ENCODE measurements around the gene SPATS1.

SPATS1 gene

GRCh38 chr6:44303842-44304241 is 38.6 kb upstream of the SPATS1 start:
- over 99% methylated on average over 6 of the region's 6 CpGs for WGBS
- H2BK5ac ChIP-seq (ENCODE audit: low read depth, low read length, poor library complexity, severe bottlenecking): no peak overlapping the region

GRCh38 chr6:44304282-44305199 is 37.9 kb upstream of the SPATS1 start:
- Histone ChIP-seq H3K18ac (ENCODE audit: low read depth in 1 of 2, low read length in 2 of 2) (no peak overlapping the region), H2BK15ac (ENCODE audit: low read depth, poor library complexity, severe bottlenecking) (no peak overlapping the region), H2BK12ac (ENCODE audit: low read length in 2 of 2) (no peak overlapping the region), H3K27ac (ENCODE audit: low read length, poor library complexity, severe bottlenecking) (no peak overlapping the region), H3K14ac (ENCODE audit: low read length in 2 of 2) (no peak overlapping the region), H3K9ac (ENCODE audit: low read length) (no peak overlapping the region), H3K79me1 (replicated peaks; ENCODE audit: low read length, poor library complexity, severe bottlenecking) (peaks cover 2% of the 10 kb centered on the region), H3K4me1 (ENCODE audit: control insufficient read depth, insufficient read depth, low read depth, low read length) (peaks cover 3% of the 10 kb centered on the region), H3K4me2 (ENCODE audit: low read length, poor library complexity, severe bottlenecking) (no peak overlapping the region), H3K4me3 (ENCODE audit: insufficient read depth in 1 of 2, low read depth in 1 of 2, low read length in 2 of 2) (no peak overlapping the region), H3K27me3 (ENCODE audit: control insufficient read depth in 1 of 2, insufficient read depth in 1 of 2, low read length in 2 of 2) (no peaks in the 10 kb centered on the region), H2BK120ac (ENCODE audit: low read depth, low read length) (no peak overlapping the region), H2AK5ac (ENCODE audit: low read length, severe bottlenecking) (no peak overlapping the region), H4K91ac (ENCODE audit: low read length) (no peak overlapping the region), H2BK5ac (ENCODE audit: low read depth, low read length, poor library complexity, severe bottlenecking) (no peak overlapping the region), H3K9me3 (ENCODE audit: control insufficient read depth, low read length) (no peaks in the 10 kb centered on the region), H3K36me3 (ENCODE audit: control insufficient read depth in 1 of 2, insufficient read depth in 2 of 2, low read depth in 1 of 2, low read length in 2 of 2) (peaks cover 85 to 86% of the 10 kb centered on the region in 2 experiments), H3K4ac (ENCODE audit: low read depth in 1 of 2, low read length in 2 of 2) (no peak overlapping the region), H2AFZ (ENCODE audit: low read depth, low read length) (no peak overlapping the region), H3K23ac (ENCODE audit: low read length in 2 of 2) (no peak overlapping the region), H4K8ac (ENCODE audit: low read length) (peak overlapping the region; percentile 20)
- DNase-seq: peak; percentile 51
- 87% methylated on average over 21 of the region's 25 CpGs for WGBS

More at GRCh38 chr6:44303842-44304241, 38.6 kb upstream of the SPATS1 start:
- Histone ChIP-seq H3K27ac (ENCODE audit: low read length, poor library complexity, severe bottlenecking) (no peak overlapping the region), H2AFZ (ENCODE audit: low read depth, low read length) (no peak overlapping the region), H3K79me1 (replicated peaks; ENCODE audit: low read length, poor library complexity, severe bottlenecking) (no peaks in the 10 kb centered on the region), H3K18ac (ENCODE audit: low read depth in 1 of 2, low read length in 2 of 2) (no peak overlapping the region), H2BK12ac (ENCODE audit: low read length in 2 of 2) (no peak overlapping the region), H4K91ac (ENCODE audit: low read length) (no peak overlapping the region), H2BK15ac (ENCODE audit: low read depth, poor library complexity, severe bottlenecking) (no peak overlapping the region), H3K9ac (ENCODE audit: low read length) (no peak overlapping the region), H3K36me3 (ENCODE audit: control insufficient read depth in 1 of 2, insufficient read depth in 2 of 2, low read depth in 1 of 2, low read length in 2 of 2) (peaks cover 79 to 80% of the 10 kb centered on the region in 2 experiments), H2BK120ac (ENCODE audit: low read depth, low read length) (no peak overlapping the region), H3K14ac (ENCODE audit: low read length in 2 of 2) (no peak overlapping the region), H2AK5ac (ENCODE audit: low read length, severe bottlenecking) (no peak overlapping the region), H3K23ac (ENCODE audit: low read length in 2 of 2) (no peak overlapping the region), H3K4ac (ENCODE audit: low read depth in 1 of 2, low read length in 2 of 2) (no peak overlapping the region), H3K27me3 (ENCODE audit: control insufficient read depth in 1 of 2, insufficient read depth in 1 of 2, low read length in 2 of 2) (peaks cover 3 to 6% of the 10 kb centered on the region in 2 experiments), H4K8ac (ENCODE audit: low read length) (no peak overlapping the region), H3K4me3 (ENCODE audit: insufficient read depth in 1 of 2, low read depth in 1 of 2, low read length in 2 of 2) (no peak overlapping the region), H3K9me3 (ENCODE audit: control insufficient read depth, low read length) (no peaks in the 10 kb centered on the region), H3K4me2 (ENCODE audit: low read length, poor library complexity, severe bottlenecking) (no peak overlapping the region), H3K4me1 (ENCODE audit: control insufficient read depth, insufficient read depth, low read depth, low read length) (no peaks in the 10 kb centered on the region)
- no peak for DNase-seq

GRCh38 chr6:44305200-44305725 is 37.2 kb upstream of the SPATS1 start:
- no peak overlapping the region for H3K9ac ChIP-seq (ENCODE audit: low read length)
- H2AFZ ChIP-seq (ENCODE audit: low read depth, low read length): no peak overlapping the region
- H2AK5ac ChIP-seq (ENCODE audit: low read length, severe bottlenecking): no peak overlapping the region
- 74% methylated on average over 3 of the region's 5 CpGs for WGBS
- no peaks in the 10 kb centered on the region for H3K9me3 ChIP-seq (ENCODE audit: control insufficient read depth, low read length)
- peaks cover 3% of the 10 kb centered on the region for H3K4me1 ChIP-seq (ENCODE audit: control insufficient read depth, insufficient read depth, low read depth, low read length)
- no peak overlapping the region for H3K14ac ChIP-seq (ENCODE audit: low read length in 2 of 2)
- H3K79me1 ChIP-seq (replicated peaks; ENCODE audit: low read length, poor library complexity, severe bottlenecking): peaks cover 4% of the 10 kb centered on the region
- H4K91ac ChIP-seq (ENCODE audit: low read length): no peak overlapping the region
- no peaks in the 10 kb centered on the region for H3K27me3 ChIP-seq (ENCODE audit: control insufficient read depth in 1 of 2, insufficient read depth in 1 of 2, low read length in 2 of 2)
- no peak overlapping the region for H2BK15ac ChIP-seq (ENCODE audit: low read depth, poor library complexity, severe bottlenecking)
- H2BK12ac ChIP-seq (ENCODE audit: low read length in 2 of 2): no peak overlapping the region
- peak overlapping the region; percentile 20 for H4K8ac ChIP-seq (ENCODE audit: low read length)
- no peak overlapping the region for H3K4me3 ChIP-seq (ENCODE audit: insufficient read depth in 1 of 2, low read depth in 1 of 2, low read length in 2 of 2)
- H3K18ac ChIP-seq (ENCODE audit: low read depth in 1 of 2, low read length in 2 of 2): no peak overlapping the region
- H3K23ac ChIP-seq (ENCODE audit: low read length in 2 of 2): no peak overlapping the region
- H3K4me2 ChIP-seq (ENCODE audit: low read length, poor library complexity, severe bottlenecking): no peak overlapping the region
- DNase-seq: no peak
- no peak overlapping the region for H3K27ac ChIP-seq (ENCODE audit: low read length, poor library complexity, severe bottlenecking)
- H3K4ac ChIP-seq (ENCODE audit: low read depth in 1 of 2, low read length in 2 of 2): no peak overlapping the region
- peaks cover 89 to 90% of the 10 kb centered on the region in 2 experiments for H3K36me3 ChIP-seq (ENCODE audit: control insufficient read depth in 1 of 2, insufficient read depth in 2 of 2, low read depth in 1 of 2, low read length in 2 of 2)
- H2BK120ac ChIP-seq (ENCODE audit: low read depth, low read length): no peak overlapping the region
- no peak overlapping the region for H2BK5ac ChIP-seq (ENCODE audit: low read depth, low read length, poor library complexity, severe bottlenecking)

- H4K8ac ChIP-seq (ENCODE audit: low read length): no peak overlapping the region
- no peak overlapping the region for H3K4ac ChIP-seq (ENCODE audit: low read depth in 1 of 2, low read length in 2 of 2)
- no peak overlapping the region for H3K4me2 ChIP-seq (ENCODE audit: low read length, poor library complexity, severe bottlenecking)
- no peak overlapping the region for H2BK5ac ChIP-seq (ENCODE audit: low read depth, low read length, poor library complexity, severe bottlenecking)
- DNase-seq: no peak
- H3K18ac ChIP-seq (ENCODE audit: low read depth in 1 of 2, low read length in 2 of 2): no peak overlapping the region
- no peaks in the 10 kb centered on the region for H3K9me3 ChIP-seq (ENCODE audit: control insufficient read depth, low read length)
- 97% methylated on average over 8 of the region's 8 CpGs for WGBS
- no peak overlapping the region for H3K9ac ChIP-seq (ENCODE audit: low read length)
- H3K79me1 ChIP-seq (replicated peaks; ENCODE audit: low read length, poor library complexity, severe bottlenecking): peaks cover 12% of the 10 kb centered on the region
- H4K91ac ChIP-seq (ENCODE audit: low read length): no peak overlapping the region
- H3K36me3 ChIP-seq (ENCODE audit: control insufficient read depth in 1 of 2, insufficient read depth in 2 of 2, low read depth in 1 of 2, low read length in 2 of 2): peaks cover 85 to 91% of the 10 kb centered on the region in 2 experiments
- no peak overlapping the region for H2BK120ac ChIP-seq (ENCODE audit: low read depth, low read length)
- no peak overlapping the region for H2AK5ac ChIP-seq (ENCODE audit: low read length, severe bottlenecking)
- H2AFZ ChIP-seq (ENCODE audit: low read depth, low read length): no peak overlapping the region
- H3K27ac ChIP-seq (ENCODE audit: low read length, poor library complexity, severe bottlenecking): no peak overlapping the region
- no peak overlapping the region for H3K23ac ChIP-seq (ENCODE audit: low read length in 2 of 2)
- no peak overlapping the region for H3K4me3 ChIP-seq (ENCODE audit: insufficient read depth in 1 of 2, low read depth in 1 of 2, low read length in 2 of 2)
- H3K27me3 ChIP-seq (ENCODE audit: control insufficient read depth in 1 of 2, insufficient read depth in 1 of 2, low read length in 2 of 2): no peaks in the 10 kb centered on the region
- H3K14ac ChIP-seq (ENCODE audit: low read length in 2 of 2): no peak overlapping the region
- peaks cover 3% of the 10 kb centered on the region for H3K4me1 ChIP-seq (ENCODE audit: control insufficient read depth, insufficient read depth, low read depth, low read length)
- H2BK15ac ChIP-seq (ENCODE audit: low read depth, poor library complexity, severe bottlenecking): no peak overlapping the region
- no peak overlapping the region for H2BK12ac ChIP-seq (ENCODE audit: low read length in 2 of 2)
Observed at GRCh38 chr6:44306710-44307109, 35.7 kb upstream of the SPATS1 start.

All from mesenchymal stem cell (in vitro differentiated cells and primary cell).